Activated CD8-positive, alpha-beta memory T cell treated with anti-CD3 and anti-CD28 coated beads for 1 hour (primary cell): Measurements from ENCODE around the gene ZBTB5.

Experiments used
- DNase-seq, 2 donors: peaks; one replicate each; pipeline ENCODE4 v3.0.0-alpha.2; 2020; ENCODE audit warnings: low read depth in 1 of 2; ENCODE audit errors: extremely low read depth in 1 of 2

ZBTB5 gene

GRCh38 chr9:37453827-37454226 is 11.4 kb downstream of the ZBTB5 start:
- DNase-seq = no peak

GRCh38 chr9:37452611-37453010 is 12.6 kb downstream of the ZBTB5 start:
- DNase-seq = no peak

- DNase-seq = no peak
These were observed 13.6 kb downstream of the ZBTB5 start for GRCh38 chr9:37451628-37452027.

- no peak for DNase-seq
These were observed 15.2 kb downstream of the ZBTB5 start for GRCh38 chr9:37449862-37450632.

- DNase-seq = no peak
These were observed 18.1 kb downstream of the ZBTB5 start for GRCh38 chr9:37447111-37447510.

GRCh38 chr9:37446401-37446800 is 18.8 kb downstream of the ZBTB5 start:
- DNase-seq = no peak

- DNase-seq = no peak
These were observed 19.4 kb downstream of the ZBTB5 start for GRCh38 chr9:37445832-37446231.

GRCh38 chr9:37444890-37445289 is 20.4 kb downstream of the ZBTB5 start:
- no peak for DNase-seq

- no peak for DNase-seq
These were observed 21.7 kb downstream of the ZBTB5 start for GRCh38 chr9:37443566-37443965.

GRCh38 chr9:37442556-37442955 is 22.7 kb downstream of the ZBTB5 start:
- DNase-seq = no peak

- no peak for DNase-seq
These were observed 23.4 kb downstream of the ZBTB5 start for GRCh38 chr9:37441776-37442370.

GRCh38 chr9:37438359-37438758 is 26.9 kb downstream of the ZBTB5 start:
- DNase-seq = no peak

GRCh38 chr9:37437621-37438020 is 27.6 kb downstream of the ZBTB5 start:
- DNase-seq = no peak

- no peak for DNase-seq
These were observed 28.2 kb downstream of the ZBTB5 start for GRCh38 chr9:37437010-37437409.

GRCh38 chr9:37436540-37436939 is 28.7 kb downstream of the ZBTB5 start:
- no peak for DNase-seq

GRCh38 chr9:37433867-37434371 is 31.3 kb downstream of the ZBTB5 start:
- DNase-seq = no peak

GRCh38 chr9:37432020-37432419 is 33.2 kb downstream of the ZBTB5 start:
- no peak for DNase-seq

- no peak for DNase-seq
These were observed 34.2 kb downstream of the ZBTB5 start for GRCh38 chr9:37430841-37431597.

- DNase-seq = no peak
These were observed 35.6 kb downstream of the ZBTB5 start for GRCh38 chr9:37429441-37430285.

GRCh38 chr9:37428345-37428744 is 36.9 kb downstream of the ZBTB5 start:
- no peak for DNase-seq

- DNase-seq = no peak
These were observed 38.4 kb downstream of the ZBTB5 start for GRCh38 chr9:37426846-37427245.
